ENCODE data around the gene TF. TPM values are rescaled to one million over a fixed set of nuclear protein-coding genes. Genes with fewer than 3 reads are reported as not detected.

Gene TF
- 0.04 TPM for polyA plus RNA-seq (2013, experiment 1 of 2)
- 0.10 TPM for polyA plus RNA-seq (2013, experiment 2 of 2)

DNA sequence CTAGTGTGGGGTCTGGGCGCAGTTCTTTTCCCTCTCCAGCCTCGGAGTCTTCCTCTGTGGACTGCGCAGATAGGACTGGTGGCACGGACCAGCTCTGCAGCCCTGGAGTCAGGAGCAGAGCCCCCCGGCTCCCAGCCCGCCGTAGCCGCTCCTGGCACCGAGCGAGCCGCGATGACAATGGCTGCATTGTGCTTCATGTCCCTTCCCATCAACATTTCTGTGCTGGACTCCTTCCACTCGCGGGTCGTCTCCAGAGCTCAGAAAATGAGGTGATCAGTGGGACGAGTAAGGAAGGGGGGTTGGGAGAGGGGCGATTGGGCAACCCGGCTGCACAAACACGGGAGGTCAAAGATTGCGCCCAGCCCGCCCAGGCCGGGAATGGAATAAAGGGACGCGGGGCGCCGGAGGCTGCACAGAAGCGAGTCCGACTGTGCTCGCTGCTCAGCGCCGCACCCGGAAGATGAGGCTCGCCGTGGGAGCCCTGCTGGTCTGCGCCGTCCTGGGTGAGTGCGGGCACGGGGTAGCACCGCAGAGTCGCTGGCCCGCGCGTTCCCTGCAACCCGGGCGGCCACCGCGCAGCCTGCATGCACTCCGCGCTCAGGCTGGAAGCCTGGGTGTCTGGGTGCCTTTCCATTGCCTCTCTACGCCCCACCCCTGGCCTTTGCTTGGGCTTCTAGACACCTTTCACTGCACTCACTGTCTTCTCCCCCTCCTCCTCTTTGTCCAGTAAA, at the start of gene TF:
Gene TF (plus strand): TSS at position 413 of the 731 bp plus-strand sequence. CDS start 48 bp downstream, at position 461.
- no peaks in the 10 kb centered on the region for H3K9me3 ChIP-seq (ENCODE audit: control insufficient read depth, low read length)
- no peak within 1 kb of the TSS for H4K8ac ChIP-seq (ENCODE audit: low read length)
- no peak within 1 kb of the TSS for H2AK5ac ChIP-seq (ENCODE audit: low read length, severe bottlenecking)
- H3K9ac ChIP-seq (ENCODE audit: low read length) = no peak within 1 kb of the TSS
- no peaks in the 10 kb centered on the region for H3K4me1 ChIP-seq (ENCODE audit: control insufficient read depth, insufficient read depth, low read depth, low read length)
- peaks cover 5 to 73% of the 10 kb centered on the region in 2 experiments for H3K27me3 ChIP-seq (ENCODE audit: control insufficient read depth in 1 of 2, insufficient read depth in 1 of 2, low read length in 2 of 2)
- H3K4me3 ChIP-seq (ENCODE audit: insufficient read depth in 1 of 2, low read depth in 1 of 2, low read length in 2 of 2) = peak within 1 kb of the TSS in 1 of 2 experiments; percentile 29
- H3K23ac ChIP-seq (ENCODE audit: low read length in 2 of 2) = no peak within 1 kb of the TSS
- no peak within 1 kb of the TSS for H2BK5ac ChIP-seq (ENCODE audit: low read depth, low read length, poor library complexity, severe bottlenecking)
- H3K4me2 ChIP-seq (ENCODE audit: low read length, poor library complexity, severe bottlenecking) = no peak within 1 kb of the TSS
- no peak within 1 kb of the TSS for H4K91ac ChIP-seq (ENCODE audit: low read length)
- 94% methylated on average over 40 of the region's 50 CpGs for WGBS
- H3K79me1 ChIP-seq (replicated peaks; ENCODE audit: low read length, poor library complexity, severe bottlenecking) = no peaks in the 10 kb centered on the region
- no peak within 1 kb of the TSS for H2BK120ac ChIP-seq (ENCODE audit: low read depth, low read length)
- H3K4ac ChIP-seq (ENCODE audit: low read depth in 1 of 2, low read length in 2 of 2) = no peak within 1 kb of the TSS
- H2BK15ac ChIP-seq (ENCODE audit: low read depth, poor library complexity, severe bottlenecking) = no peak within 1 kb of the TSS
- H2BK12ac ChIP-seq (ENCODE audit: low read length in 2 of 2) = no peak within 1 kb of the TSS
- H2AFZ ChIP-seq (ENCODE audit: low read depth, low read length) = no peak within 1 kb of the TSS
- H3K14ac ChIP-seq (ENCODE audit: low read length in 2 of 2) = no peak within 1 kb of the TSS
- no peak within 1 kb of the TSS for H3K27ac ChIP-seq (ENCODE audit: low read length, poor library complexity, severe bottlenecking)
- DNase-seq = no peak
- no peaks in the 10 kb centered on the region for H3K36me3 ChIP-seq (ENCODE audit: control insufficient read depth in 1 of 2, insufficient read depth in 2 of 2, low read depth in 1 of 2, low read length in 2 of 2)
- no peak within 1 kb of the TSS for H3K18ac ChIP-seq (ENCODE audit: low read depth in 1 of 2, low read length in 2 of 2)

DNA sequence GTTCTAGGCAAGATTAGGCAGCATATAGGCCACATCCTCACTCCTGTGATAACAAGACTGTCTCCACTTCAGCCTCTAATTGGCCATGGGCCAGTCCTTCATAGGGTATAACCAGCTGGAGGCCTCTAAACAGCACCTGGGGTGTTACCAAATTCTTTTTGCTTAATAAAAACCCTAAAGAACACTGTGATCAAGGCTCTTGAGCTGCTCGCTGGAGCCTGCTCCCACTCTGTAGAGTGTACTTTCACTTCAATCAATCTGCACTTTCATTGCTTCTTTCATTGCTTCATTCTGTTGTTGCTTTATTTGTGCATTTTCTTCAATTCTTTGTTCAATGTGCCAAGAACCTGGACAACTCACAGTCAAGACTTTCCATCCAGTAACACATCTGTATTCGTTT, 48.2 kb upstream of the TF start:
- no peak overlapping the region for H2BK120ac ChIP-seq (ENCODE audit: low read depth, low read length)
- no peaks in the 10 kb centered on the region for H3K9me3 ChIP-seq (ENCODE audit: control insufficient read depth, low read length)
- H3K4ac ChIP-seq (ENCODE audit: low read depth in 1 of 2, low read length in 2 of 2) = no peak overlapping the region
- H3K27ac ChIP-seq (ENCODE audit: low read length, poor library complexity, severe bottlenecking) = no peak overlapping the region
- no peak overlapping the region for H3K4me2 ChIP-seq (ENCODE audit: low read length, poor library complexity, severe bottlenecking)
- no peak overlapping the region for H2BK15ac ChIP-seq (ENCODE audit: low read depth, poor library complexity, severe bottlenecking)
- H2AFZ ChIP-seq (ENCODE audit: low read depth, low read length) = no peak overlapping the region
- H4K8ac ChIP-seq (ENCODE audit: low read length) = no peak overlapping the region
- H2BK5ac ChIP-seq (ENCODE audit: low read depth, low read length, poor library complexity, severe bottlenecking) = no peak overlapping the region
- H3K36me3 ChIP-seq (ENCODE audit: control insufficient read depth in 1 of 2, insufficient read depth in 2 of 2, low read depth in 1 of 2, low read length in 2 of 2) = no peaks in the 10 kb centered on the region
- no peak overlapping the region for H2AK5ac ChIP-seq (ENCODE audit: low read length, severe bottlenecking)
- no peak overlapping the region for H3K18ac ChIP-seq (ENCODE audit: low read depth in 1 of 2, low read length in 2 of 2)
- no peak overlapping the region for H3K9ac ChIP-seq (ENCODE audit: low read length)
- no peak overlapping the region for H4K91ac ChIP-seq (ENCODE audit: low read length)
- no peak overlapping the region for H2BK12ac ChIP-seq (ENCODE audit: low read length in 2 of 2)
- H3K23ac ChIP-seq (ENCODE audit: low read length in 2 of 2) = no peak overlapping the region
- H3K27me3 ChIP-seq (ENCODE audit: control insufficient read depth in 1 of 2, insufficient read depth in 1 of 2, low read length in 2 of 2) = peaks cover 0 to 26% of the 10 kb centered on the region in 2 experiments
- no peaks in the 10 kb centered on the region for H3K79me1 ChIP-seq (replicated peaks; ENCODE audit: low read length, poor library complexity, severe bottlenecking)
- 63% methylated on average over 2 of the region's 2 CpGs for WGBS
- DNase-seq = no peak
- H3K4me1 ChIP-seq (ENCODE audit: control insufficient read depth, insufficient read depth, low read depth, low read length) = peaks cover 2% of the 10 kb centered on the region
- H3K14ac ChIP-seq (ENCODE audit: low read length in 2 of 2) = no peak overlapping the region
- no peak overlapping the region for H3K4me3 ChIP-seq (ENCODE audit: insufficient read depth in 1 of 2, low read depth in 1 of 2, low read length in 2 of 2)

DNA sequence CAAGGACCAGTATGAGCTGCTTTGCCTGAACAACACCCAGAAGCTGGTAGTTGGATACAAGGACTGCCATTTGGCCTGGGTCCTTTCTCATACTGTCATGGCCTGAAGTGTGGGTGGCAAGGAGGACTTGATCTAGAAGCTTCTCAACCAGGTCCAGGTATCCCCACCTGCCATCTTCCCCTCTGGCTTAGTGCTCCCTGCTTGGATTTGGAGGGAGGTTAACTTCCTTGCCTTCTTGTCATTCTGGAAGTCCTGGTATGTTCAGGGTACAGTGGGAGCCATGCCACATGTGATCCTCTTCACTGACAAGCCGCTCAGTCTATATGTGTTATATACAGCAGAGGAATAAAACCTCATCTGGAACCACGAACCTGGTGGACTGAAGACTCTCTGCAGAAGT, 46.7 kb upstream of the TF start:
- peak overlapping the region in 1 of 2 experiments; percentile 41 for H3K14ac ChIP-seq (ENCODE audit: low read length in 2 of 2)
- no peak overlapping the region for H2AK5ac ChIP-seq (ENCODE audit: low read length, severe bottlenecking)
- no peak overlapping the region for H3K4me2 ChIP-seq (ENCODE audit: low read length, poor library complexity, severe bottlenecking)
- no peak overlapping the region for H2AFZ ChIP-seq (ENCODE audit: low read depth, low read length)
- no peak overlapping the region for H3K18ac ChIP-seq (ENCODE audit: low read depth in 1 of 2, low read length in 2 of 2)
- H3K27ac ChIP-seq (ENCODE audit: low read length, poor library complexity, severe bottlenecking) = no peak overlapping the region
- H2BK15ac ChIP-seq (ENCODE audit: low read depth, poor library complexity, severe bottlenecking) = no peak overlapping the region
- no peak overlapping the region for H4K8ac ChIP-seq (ENCODE audit: low read length)
- no peaks in the 10 kb centered on the region for H3K36me3 ChIP-seq (ENCODE audit: control insufficient read depth in 1 of 2, insufficient read depth in 2 of 2, low read depth in 1 of 2, low read length in 2 of 2)
- WGBS = 28% methylated on average over 2 of the region's 2 CpGs
- no peaks in the 10 kb centered on the region for H3K4me1 ChIP-seq (ENCODE audit: control insufficient read depth, insufficient read depth, low read depth, low read length)
- H3K9ac ChIP-seq (ENCODE audit: low read length) = no peak overlapping the region
- H2BK12ac ChIP-seq (ENCODE audit: low read length in 2 of 2) = no peak overlapping the region
- H3K23ac ChIP-seq (ENCODE audit: low read length in 2 of 2) = no peak overlapping the region
- peaks cover 3 to 16% of the 10 kb centered on the region in 2 experiments for H3K27me3 ChIP-seq (ENCODE audit: control insufficient read depth in 1 of 2, insufficient read depth in 1 of 2, low read length in 2 of 2)
- H2BK5ac ChIP-seq (ENCODE audit: low read depth, low read length, poor library complexity, severe bottlenecking) = no peak overlapping the region
- DNase-seq = no peak
- H3K4ac ChIP-seq (ENCODE audit: low read depth in 1 of 2, low read length in 2 of 2) = no peak overlapping the region
- no peak overlapping the region for H3K4me3 ChIP-seq (ENCODE audit: insufficient read depth in 1 of 2, low read depth in 1 of 2, low read length in 2 of 2)
- no peaks in the 10 kb centered on the region for H3K9me3 ChIP-seq (ENCODE audit: control insufficient read depth, low read length)
- no peak overlapping the region for H4K91ac ChIP-seq (ENCODE audit: low read length)
- H3K79me1 ChIP-seq (replicated peaks; ENCODE audit: low read length, poor library complexity, severe bottlenecking) = no peaks in the 10 kb centered on the region
- no peak overlapping the region for H2BK120ac ChIP-seq (ENCODE audit: low read depth, low read length)

DNA sequence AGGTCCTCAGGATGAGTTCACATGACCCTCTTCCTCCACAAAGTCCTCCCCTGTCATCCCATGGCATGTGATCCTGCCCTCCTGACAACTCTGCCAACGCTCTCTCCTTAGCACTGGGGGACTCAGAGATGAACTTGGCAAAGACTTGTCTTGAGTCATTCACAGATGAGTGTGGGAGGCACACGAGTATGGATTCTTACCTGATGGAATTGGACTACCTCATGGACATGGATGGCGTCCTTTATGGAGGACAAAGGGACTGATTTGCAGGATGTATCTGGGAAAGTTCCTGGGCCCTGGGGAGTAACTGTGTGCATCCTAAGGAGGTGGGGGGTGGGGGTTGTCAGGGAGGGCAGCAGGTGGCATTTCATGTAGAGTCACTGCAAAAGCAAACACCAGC, 46.3 kb upstream of the TF start:
- Histone ChIP-seq H3K79me1 (replicated peaks; ENCODE audit: low read length, poor library complexity, severe bottlenecking) (no peaks in the 10 kb centered on the region), H3K36me3 (ENCODE audit: control insufficient read depth in 1 of 2, insufficient read depth in 2 of 2, low read depth in 1 of 2, low read length in 2 of 2) (no peaks in the 10 kb centered on the region), H3K9me3 (ENCODE audit: control insufficient read depth, low read length) (no peaks in the 10 kb centered on the region), H3K27me3 (ENCODE audit: control insufficient read depth in 1 of 2, insufficient read depth in 1 of 2, low read length in 2 of 2) (peaks cover 3 to 16% of the 10 kb centered on the region in 2 experiments), H2BK5ac (ENCODE audit: low read depth, low read length, poor library complexity, severe bottlenecking) (no peak overlapping the region), H3K14ac (ENCODE audit: low read length in 2 of 2) (no peak overlapping the region), H2BK15ac (ENCODE audit: low read depth, poor library complexity, severe bottlenecking) (no peak overlapping the region), H3K23ac (ENCODE audit: low read length in 2 of 2) (no peak overlapping the region), H3K4ac (ENCODE audit: low read depth in 1 of 2, low read length in 2 of 2) (no peak overlapping the region), H3K4me2 (ENCODE audit: low read length, poor library complexity, severe bottlenecking) (no peak overlapping the region), H2AK5ac (ENCODE audit: low read length, severe bottlenecking) (no peak overlapping the region), H3K27ac (ENCODE audit: low read length, poor library complexity, severe bottlenecking) (no peak overlapping the region), H2BK12ac (ENCODE audit: low read length in 2 of 2) (no peak overlapping the region), H4K91ac (ENCODE audit: low read length) (no peak overlapping the region), H2AFZ (ENCODE audit: low read depth, low read length) (no peak overlapping the region), H3K18ac (ENCODE audit: low read depth in 1 of 2, low read length in 2 of 2) (no peak overlapping the region), H3K4me1 (ENCODE audit: control insufficient read depth, insufficient read depth, low read depth, low read length) (no peaks in the 10 kb centered on the region), H3K9ac (ENCODE audit: low read length) (no peak overlapping the region), H2BK120ac (ENCODE audit: low read depth, low read length) (no peak overlapping the region), H4K8ac (ENCODE audit: low read length) (no peak overlapping the region), H3K4me3 (ENCODE audit: insufficient read depth in 1 of 2, low read depth in 1 of 2, low read length in 2 of 2) (no peak overlapping the region)
- no peak for DNase-seq
- WGBS = 70% methylated on average over 3 of the region's 3 CpGs

Data from mesenchymal stem cell (in vitro differentiated cells and primary cell).